GM18519 (cell line): ENCODE results near the gene TMEM218.
"Not testable (repeated sequence)": the region's sequence is repeated elsewhere in the genome, so short reads cannot be mapped to it uniquely, and the experiment has no call there.

ENCODE experiments used
- ATAC-seq: cut with Tn5 transposase; IDR thresholded peaks from one replicate; pipeline ENCODE4 v1.9.1; 2021; ENCODE audit warnings: mild to moderate bottlenecking, moderate library complexity; ENCODE audit not compliant: unreplicated experiment, low FRiP score

Gene TMEM218

GRCh38 chr11:125091247-125091876 is 20.1 kb downstream of the TMEM218 start:
- no peak for ATAC-seq

- no peak for ATAC-seq
Observed at GRCh38 chr11:125090816-125091215, 20.6 kb downstream of the TMEM218 start.

GRCh38 chr11:125090151-125090550 is 21.3 kb downstream of the TMEM218 start:
- ATAC-seq: not testable (repeated sequence)

GRCh38 chr11:125089481-125089880 is 21.9 kb downstream of the TMEM218 start:
- not testable (repeated sequence) for ATAC-seq

- no peak for ATAC-seq
Observed at GRCh38 chr11:125088576-125089455, 22.6 kb downstream of the TMEM218 start.

- no peak for ATAC-seq
Observed at GRCh38 chr11:125088123-125088522, 23.3 kb downstream of the TMEM218 start.

DNA sequence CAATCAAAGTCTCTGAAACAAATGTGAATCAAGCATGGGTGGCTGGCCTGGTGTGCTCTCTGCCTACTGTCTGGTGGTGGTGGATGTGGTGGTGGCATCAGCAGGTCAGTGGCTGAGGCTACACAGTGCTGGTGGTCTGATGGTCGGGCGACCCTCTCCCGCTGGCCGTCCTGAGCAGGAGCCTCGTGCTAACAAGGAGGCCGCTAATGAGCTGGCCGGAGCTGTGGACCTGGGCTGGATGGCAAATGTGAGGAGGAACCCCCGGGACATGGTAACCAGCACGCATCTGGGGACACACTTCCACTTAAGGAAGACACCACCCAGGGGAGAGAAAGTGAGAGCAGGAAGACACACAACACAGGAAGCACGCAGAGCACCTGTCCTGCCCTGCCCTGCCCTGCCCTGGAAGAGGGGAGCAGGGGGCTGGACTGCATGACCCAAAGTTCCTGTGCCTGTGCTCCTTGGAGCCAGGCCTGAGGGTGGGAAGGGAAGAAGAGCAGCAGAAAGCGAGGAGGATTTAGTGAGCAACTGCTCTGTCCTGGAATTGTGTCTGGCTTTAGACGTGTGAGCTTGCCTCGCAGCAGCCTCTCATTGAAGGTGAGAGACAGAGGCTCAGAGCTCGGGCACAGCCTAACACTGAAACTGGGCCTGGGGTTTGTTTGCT is 24.7 kb downstream of the TMEM218 start:
- ATAC-seq: no peak

DNA sequence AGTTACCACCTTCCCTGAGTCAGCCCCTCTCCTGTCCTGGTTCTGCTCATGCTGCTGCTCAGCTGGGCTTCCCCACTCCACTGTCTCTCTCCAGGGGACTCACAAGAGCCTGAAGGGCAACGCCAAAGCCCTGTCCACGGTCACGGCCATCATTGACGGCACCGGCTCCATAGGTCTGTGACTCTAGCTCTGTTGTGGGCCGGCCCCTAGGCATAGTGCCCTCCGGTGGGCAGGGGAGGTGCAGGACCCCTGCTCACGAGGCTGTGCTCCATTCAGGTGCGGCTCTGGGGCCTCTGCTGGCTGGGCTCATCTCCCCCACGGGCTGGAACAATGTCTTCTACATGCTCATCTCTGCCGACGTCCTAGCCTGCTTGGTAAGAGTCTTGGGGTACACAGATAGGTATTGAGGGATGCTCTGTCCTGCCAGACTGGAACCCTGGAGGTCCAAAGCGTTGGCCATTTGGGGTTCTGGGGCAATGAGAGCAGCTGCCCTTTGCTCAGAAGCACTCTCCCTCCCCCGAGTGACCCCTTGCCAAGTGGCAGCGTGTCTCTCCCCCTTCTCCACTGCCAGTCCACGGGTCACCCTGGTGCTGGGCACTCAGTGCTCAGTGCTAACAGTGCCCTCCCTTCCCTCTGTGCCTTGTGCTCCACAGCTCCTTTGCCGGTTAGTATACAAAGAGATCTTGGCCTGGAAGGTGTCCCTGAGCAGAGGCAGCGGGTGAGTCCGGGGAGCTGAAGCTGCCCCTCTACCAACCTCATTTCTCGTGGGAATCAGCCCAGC is 25.9 kb downstream of the TMEM218 start:
- ATAC-seq: no peak

- no peak for ATAC-seq
Observed at GRCh38 chr11:125084761-125085231, 26.6 kb downstream of the TMEM218 start.

GRCh38 chr11:125084057-125084416 is 27.4 kb downstream of the TMEM218 start:
- ATAC-seq: no peak

- no peak for ATAC-seq
Observed at GRCh38 chr11:125083312-125084056, 27.9 kb downstream of the TMEM218 start.

GRCh38 chr11:125082611-125083311 is 28.7 kb downstream of the TMEM218 start:
- no peak for ATAC-seq

GRCh38 chr11:125082040-125082439 is 29.4 kb downstream of the TMEM218 start:
- ATAC-seq: no peak

- ATAC-seq: no peak
Observed at GRCh38 chr11:125081098-125081798, 30.2 kb downstream of the TMEM218 start.

DNA sequence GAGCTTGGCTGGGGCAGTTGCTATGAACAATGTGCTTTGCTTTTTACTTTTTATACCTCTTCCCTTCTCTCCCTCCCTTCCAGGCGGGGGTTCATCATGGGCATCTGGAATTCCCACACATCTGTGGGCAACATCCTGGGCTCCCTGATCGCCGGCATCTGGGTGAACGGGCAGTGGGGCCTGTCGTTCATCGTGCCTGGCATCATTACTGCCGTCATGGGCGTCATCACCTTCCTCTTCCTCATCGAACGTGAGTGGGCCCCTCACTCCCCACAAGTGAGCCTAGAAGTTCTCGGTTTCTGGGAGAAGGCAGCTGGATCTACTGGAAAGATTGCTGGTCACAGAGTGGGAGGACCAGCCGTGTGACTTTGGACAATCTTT is 30.9 kb downstream of the TMEM218 start:
- ATAC-seq: no peak

GRCh38 chr11:125079878-125080530 is 31.4 kb downstream of the TMEM218 start:
- no peak for ATAC-seq

- ATAC-seq: no peak
Observed at GRCh38 chr11:125079151-125079877, 32.1 kb downstream of the TMEM218 start.
